Parathyroid adenoma (tissue), 2 donors: ENCODE data around the gene IDUA.

Experiments used
- H2AFZ ChIP-seq: fragments of 300-600 bp; sonication (generic); one replicate; pipeline ENCODE4 v1.7.0; 2017; ENCODE audit warnings: antibody characterized with exemption, mild to moderate bottlenecking
- H3K27ac ChIP-seq: fragments of 300-600 bp; sonication (generic); one replicate; pipeline ENCODE4 v1.7.0; 2017
- H3K27me3 ChIP-seq: fragments of 300-600 bp; sonication (generic); one replicate; pipeline ENCODE4 v1.7.0; 2017; ENCODE audit warnings: low read length; ENCODE audit not compliant: control insufficient read depth, insufficient read depth
- H3K36me3 ChIP-seq: fragments of 300-600 bp; sonication (generic); one replicate; pipeline ENCODE4 v1.7.0; 2017; ENCODE audit warnings: low read length; ENCODE audit not compliant: control insufficient read depth, insufficient read depth
- H3K4me1 ChIP-seq: fragments of 300-600 bp; sonication (generic); one replicate; pipeline ENCODE4 v1.7.0; 2017; ENCODE audit warnings: control low read depth
- H3K4me2 ChIP-seq: fragments of 300-600 bp; sonication (generic); one replicate; pipeline ENCODE4 v1.7.0; 2017; ENCODE audit warnings: low read length
- H3K4me3 ChIP-seq: fragments of 300-600 bp; sonication (generic); one replicate; pipeline ENCODE4 v1.7.0; 2017; ENCODE audit warnings: low read depth, low read length
- H3K79me2 ChIP-seq: fragments of 300-600 bp; sonication (generic); one replicate; pipeline ENCODE4 v1.7.0; 2017; ENCODE audit warnings: control low read depth
- H3K9ac ChIP-seq: fragments of 300-600 bp; sonication (generic); one replicate; pipeline ENCODE4 v1.7.0; 2017; ENCODE audit warnings: mild to moderate bottlenecking
- H3K9me3 ChIP-seq: fragments of 300-600 bp; sonication (generic); one replicate; pipeline ENCODE4 v1.7.0; 2017; ENCODE audit warnings: low read length; ENCODE audit not compliant: control insufficient read depth
- CTCF ChIP-seq: fragments of 300-600 bp; sonication (generic); IDR thresholded peaks from one replicate; pipeline ENCODE4 v1.7.0; 2017; ENCODE audit warnings: antibody characterized with exemption, mild to moderate bottlenecking
- donor health status: primary hyperparathyroidism.

The IDUA gene

GRCh38 chr4:958314-958665 is 28.6 kb upstream of the IDUA start:
- Histone ChIP-seq H3K36me3 (no peaks in the 10 kb centered on the region), H3K27me3 (no peaks in the 10 kb centered on the region), H3K4me3 (no peak overlapping the region), H3K79me2 (no peaks in the 10 kb centered on the region), H3K4me2 (no peak overlapping the region), H3K4me1 (no peaks in the 10 kb centered on the region), H3K9me3 (no peaks in the 10 kb centered on the region), H2AFZ (no peak overlapping the region), H3K27ac (no peak overlapping the region), H3K9ac (no peak overlapping the region)
- TF ChIP-seq CTCF = no peak

GRCh38 chr4:958696-959337 is 28.0 kb upstream of the IDUA start:
- Histone ChIP-seq H3K36me3 (no peaks in the 10 kb centered on the region), H3K9ac (no peak overlapping the region), H3K27ac (no peak overlapping the region)

GRCh38 chr4:959338-960139 is 27.3 kb upstream of the IDUA start:
- no peaks in the 10 kb centered on the region for H3K79me2 ChIP-seq
- TF ChIP-seq CTCF = no peak
- no peaks in the 10 kb centered on the region for H3K4me1 ChIP-seq
- no peaks in the 10 kb centered on the region for H3K27me3 ChIP-seq
- no peak overlapping the region for H3K9ac ChIP-seq
- H3K4me3 ChIP-seq = no peak overlapping the region
- H3K36me3 ChIP-seq = no peaks in the 10 kb centered on the region
- no peak overlapping the region for H3K4me2 ChIP-seq
- no peaks in the 10 kb centered on the region for H3K9me3 ChIP-seq
- no peak overlapping the region for H2AFZ ChIP-seq
- H3K27ac ChIP-seq = no peak overlapping the region

More at GRCh38 chr4:958696-959337, 28.0 kb upstream of the IDUA start:
- no peak overlapping the region for H3K4me2 ChIP-seq
- no peak for TF ChIP-seq CTCF
- H3K4me1 ChIP-seq = no peaks in the 10 kb centered on the region
- no peaks in the 10 kb centered on the region for H3K9me3 ChIP-seq
- no peaks in the 10 kb centered on the region for H3K27me3 ChIP-seq
- H2AFZ ChIP-seq = no peak overlapping the region
- no peaks in the 10 kb centered on the region for H3K79me2 ChIP-seq
- no peak overlapping the region for H3K4me3 ChIP-seq

GRCh38 chr4:960140-960635 is 26.7 kb upstream of the IDUA start:
- H3K4me2 ChIP-seq = no peak overlapping the region
- H3K4me3 ChIP-seq = no peak overlapping the region
- H3K27me3 ChIP-seq = no peaks in the 10 kb centered on the region
- H2AFZ ChIP-seq = no peak overlapping the region
- no peak overlapping the region for H3K27ac ChIP-seq
- H3K79me2 ChIP-seq = no peaks in the 10 kb centered on the region
- no peaks in the 10 kb centered on the region for H3K9me3 ChIP-seq
- no peaks in the 10 kb centered on the region for H3K36me3 ChIP-seq
- H3K4me1 ChIP-seq = no peaks in the 10 kb centered on the region
- no peak overlapping the region for H3K9ac ChIP-seq
- TF ChIP-seq CTCF = no peak
